Esophagus squamous epithelium (tissue), 4 donors: ENCODE results near the gene ZBTB46.

Experiments used
- CTCF ChIP-seq, 6 experiments: fragments of 450-650 bp in 4 of 6; fragments of 200-600 bp in 2 of 6; sonication (generic) in 2 of 6; IDR thresholded peaks; one replicate each; pipeline ENCODE4 v1.5.1; 2016 to 2019; ENCODE audit warnings: antibody characterized with exemption in 6 of 6, mild to moderate bottlenecking in 4 of 6, moderate library complexity in 4 of 6
- POLR2A ChIP-seq, 4 donors: fragments of 450-650 bp; IDR thresholded peaks; one replicate each; pipeline ENCODE4 v1.6.1; 2017; ENCODE audit warnings: antibody characterized with exemption in 4 of 4, mild to moderate bottlenecking in 4 of 4, moderate library complexity in 3 of 4

- TF ChIP-seq CTCF (IDR thresholded peaks at IDR 0.05) = no peak
- TF ChIP-seq POLR2A (IDR thresholded peaks at IDR 0.05) = no peak
These were observed 61.1 kb downstream of the ZBTB46 start for GRCh38 chr20:63769891-63770474.
